Activated CD4-positive, alpha-beta T cell treated with anti-CD3 and anti-CD28 coated beads, Interleukin-2, amount 50 U/mL, for 1 hour (primary cell): ENCODE results near the gene SQOR.
"Not testable (repeated sequence)": the region's sequence is repeated elsewhere in the genome, so short reads cannot be mapped to it uniquely, and the experiment has no call there.

ENCODE experiments used
- DNase-seq: peaks from one replicate; pipeline ENCODE4 v3.0.0-alpha.2; 2020

SQOR gene

GRCh38 chr15:45635191-45635638 lies 386 bp downstream of the SQOR start:
- peak; percentile 62 for DNase-seq

- DNase-seq = no peak
Measured at GRCh38 chr15:45635763-45636292, 999 bp downstream of the SQOR start.

- DNase-seq = no peak
Measured at GRCh38 chr15:45637141-45637540, 2.3 kb downstream of the SQOR start.

- peak; percentile 23 for DNase-seq
Measured at GRCh38 chr15:45637552-45638033, 2.8 kb downstream of the SQOR start.

- no peak for DNase-seq
Measured at GRCh38 chr15:45640616-45641015, 5.8 kb downstream of the SQOR start.

- no peak for DNase-seq
Measured at GRCh38 chr15:45641374-45641781, 6.5 kb downstream of the SQOR start.

- no peak for DNase-seq
Measured at GRCh38 chr15:45641999-45642932, 7.4 kb downstream of the SQOR start.

- no peak for DNase-seq
Measured at GRCh38 chr15:45644437-45644836, 9.6 kb downstream of the SQOR start.

GRCh38 chr15:45645026-45645980 lies 10.5 kb downstream of the SQOR start:
- DNase-seq = no peak

- no peak for DNase-seq
Measured at GRCh38 chr15:45646220-45646619, 11.4 kb downstream of the SQOR start.

- DNase-seq = no peak
Measured at GRCh38 chr15:45647828-45648227, 13.0 kb downstream of the SQOR start.

GRCh38 chr15:45648521-45649200 lies 13.8 kb downstream of the SQOR start:
- no peak for DNase-seq

- not testable (repeated sequence) for DNase-seq
Measured at GRCh38 chr15:45650007-45650406, 15.2 kb downstream of the SQOR start.

GRCh38 chr15:45650889-45651525 lies 16.2 kb downstream of the SQOR start:
- no peak for DNase-seq

GRCh38 chr15:45653702-45654424 lies 19.0 kb downstream of the SQOR start:
- DNase-seq = no peak

GRCh38 chr15:45654749-45655148 lies 19.9 kb downstream of the SQOR start:
- DNase-seq = no peak

GRCh38 chr15:45657254-45657653 lies 22.4 kb downstream of the SQOR start:
- DNase-seq = no peak

- no peak for DNase-seq
Measured at GRCh38 chr15:45657764-45658545, 23.1 kb downstream of the SQOR start.

GRCh38 chr15:45660231-45660979 lies 25.6 kb downstream of the SQOR start:
- no peak for DNase-seq

GRCh38 chr15:45662375-45662774 lies 27.5 kb downstream of the SQOR start:
- DNase-seq = no peak
